Measurements from ENCODE around the gene TMEM169. TPM values are rescaled to one million over a fixed set of nuclear protein-coding genes. Genes with fewer than 3 reads are reported as not detected.
A peak's percentile ranks its signal among the peaks of the same experiment; 100 is the strongest.

The TMEM169 gene
- total and polyA plus RNA-seq, 2 of the 13 experiments (the other 11 are each of a cell fraction or from before 2014, with no cell fraction given) = 1.5 to 4.5 TPM

DNA sequence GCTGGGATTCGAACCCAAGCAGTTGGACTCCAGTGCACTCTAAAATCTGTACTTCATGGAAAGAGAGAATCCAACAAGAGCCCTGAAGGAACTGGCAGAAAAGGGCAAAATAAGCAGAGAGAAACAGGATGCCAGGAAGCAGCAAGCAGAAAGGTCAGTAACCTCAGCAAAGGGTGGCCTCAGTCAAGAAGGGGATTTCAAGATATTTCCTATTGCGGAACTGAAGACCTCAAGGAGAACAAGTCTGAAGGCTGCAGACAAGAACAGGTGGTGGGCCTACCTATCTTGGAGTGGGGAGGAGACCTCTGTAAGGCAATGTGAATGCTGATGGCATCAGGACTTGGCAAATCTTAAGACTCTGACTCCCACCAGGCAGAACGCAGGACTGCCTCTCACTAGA lies 48.3 kb upstream of the TMEM169 start (continued):
- TF ChIP-seq, protein P1, sequence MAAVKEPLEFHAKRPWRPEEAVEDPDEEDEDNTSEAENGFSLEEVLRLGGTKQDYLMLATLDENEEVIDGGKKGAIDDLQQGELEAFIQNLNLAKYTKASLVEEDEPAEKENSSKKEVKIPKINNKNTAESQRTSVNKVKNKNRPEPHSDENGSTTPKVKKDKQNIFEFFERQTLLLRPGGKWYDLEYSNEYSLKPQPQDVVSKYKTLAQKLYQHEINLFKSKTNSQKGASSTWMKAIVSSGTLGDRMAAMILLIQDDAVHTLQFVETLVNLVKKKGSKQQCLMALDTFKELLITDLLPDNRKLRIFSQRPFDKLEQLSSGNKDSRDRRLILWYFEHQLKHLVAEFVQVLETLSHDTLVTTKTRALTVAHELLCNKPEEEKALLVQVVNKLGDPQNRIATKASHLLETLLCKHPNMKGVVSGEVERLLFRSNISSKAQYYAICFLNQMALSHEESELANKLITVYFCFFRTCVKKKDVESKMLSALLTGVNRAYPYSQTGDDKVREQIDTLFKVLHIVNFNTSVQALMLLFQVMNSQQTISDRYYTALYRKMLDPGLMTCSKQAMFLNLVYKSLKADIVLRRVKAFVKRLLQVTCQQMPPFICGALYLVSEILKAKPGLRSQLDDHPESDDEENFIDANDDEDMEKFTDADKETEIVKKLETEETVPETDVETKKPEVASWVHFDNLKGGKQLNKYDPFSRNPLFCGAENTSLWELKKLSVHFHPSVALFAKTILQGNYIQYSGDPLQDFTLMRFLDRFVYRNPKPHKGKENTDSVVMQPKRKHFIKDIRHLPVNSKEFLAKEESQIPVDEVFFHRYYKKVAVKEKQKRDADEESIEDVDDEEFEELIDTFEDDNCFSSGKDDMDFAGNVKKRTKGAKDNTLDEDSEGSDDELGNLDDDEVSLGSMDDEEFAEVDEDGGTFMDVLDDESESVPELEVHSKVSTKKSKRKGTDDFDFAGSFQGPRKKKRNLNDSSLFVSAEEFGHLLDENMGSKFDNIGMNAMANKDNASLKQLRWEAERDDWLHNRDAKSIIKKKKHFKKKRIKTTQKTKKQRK (IDR thresholded peaks at IDR 0.05; ENCODE audit: low read length) = no peak
- TF ChIP-seq HOXA9 (CRISPR knock-in tag; IDR thresholded peaks at IDR 0.05; ENCODE audit: borderline replicate concordance) (no peak), KMT2B (CRISPR knock-in tag; IDR thresholded peaks at IDR 0.05) (no peak), ZNF615 (CRISPR knock-in tag; IDR thresholded peaks at IDR 0.05; ENCODE audit: borderline replicate concordance) (no peak), FIP1L1 (IDR thresholded peaks at IDR 0.05; ENCODE audit: borderline replicate concordance, insufficient read depth, low read depth, low read length) (no peak), ZNF879 (CRISPR knock-in tag; IDR thresholded peaks at IDR 0.05) (no peak), NFYC (CRISPR knock-in tag; IDR thresholded peaks at IDR 0.05) (no peak), RXRA (CRISPR knock-in tag; IDR thresholded peaks at IDR 0.05) (no peak)

DNA sequence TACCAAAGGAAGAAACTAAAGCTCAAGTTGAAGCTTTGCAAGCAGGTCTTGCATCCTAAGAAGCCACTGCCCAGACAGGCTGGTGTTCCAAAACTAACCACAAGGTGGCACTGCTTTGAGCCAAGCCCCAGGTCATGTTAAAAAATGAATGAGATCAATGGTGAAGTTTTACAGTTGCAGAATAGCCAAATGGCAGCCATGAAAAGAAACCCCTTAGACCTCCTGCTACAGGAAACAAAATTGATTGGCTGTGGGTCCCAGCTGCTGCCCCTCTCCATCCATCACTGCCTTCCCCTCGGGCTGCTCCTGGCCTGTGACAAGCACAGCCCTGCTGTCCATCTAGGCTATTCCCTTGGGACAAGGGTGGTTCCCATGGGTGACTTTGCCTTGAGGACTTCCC lies 47.7 kb upstream of the TMEM169 start:
- H3K9ac ChIP-seq (ENCODE audit: insufficient read depth, low read depth, low read length) = no peak overlapping the region
- H3K27me3 ChIP-seq (ENCODE audit: control insufficient read depth in 1 of 2, insufficient read depth in 2 of 2, low read length in 2 of 2) = no peaks in the 10 kb centered on the region
- POLR2A ChIA-PET = interaction anchor here (0.8 to 1.5 kb wide), 2 partner anchors 74 to 80 kb away, joined by 3 to 4 read pairs; no protein-coding TSS in a partner anchor
- no peak overlapping the region for H3K4me3 ChIP-seq (replicated peaks in 1 of 3; ENCODE audit: insufficient read depth in 1 of 3, low read depth in 2 of 3, low read length in 3 of 3)
- BruUV-seq (replicated peaks) = no TSS peak
- H3K9me3 ChIP-seq (ENCODE audit: low read length) = no peaks in the 10 kb centered on the region
- H3K4me1 ChIP-seq (ENCODE audit: insufficient read depth, low read length) = no peaks in the 10 kb centered on the region
- H3K4me2 ChIP-seq (ENCODE audit: low read depth, low read length) = no peak overlapping the region
- H4K20me1 ChIP-seq (ENCODE audit: insufficient read depth, low read length) = peaks cover 5% of the 10 kb centered on the region
- peak; percentile 82 for ATAC-seq
- 78% methylated on average over 1 of the region's 1 CpG for WGBS (ENCODE audit: low lambda C conversion rate)
- peaks cover 25 to 69% of the 10 kb centered on the region in 2 experiments for H3K36me3 ChIP-seq (replicated peaks in 1 of 2; ENCODE audit: control insufficient read depth in 1 of 2, insufficient read depth in 2 of 2, low read length in 2 of 2)
- no peaks in the 10 kb centered on the region for H3K79me2 ChIP-seq (ENCODE audit: insufficient read depth, low read length)
- H3K27ac ChIP-seq (ENCODE audit: extremely low read length, insufficient read depth, low read length) = no peak overlapping the region
- no peak overlapping the region for H2AFZ ChIP-seq (ENCODE audit: low read length)
- intact Hi-C loops (cut with micrococcal nuclease; ENCODE audit: unreplicated experiment) = loop anchor here (1.0 kb wide), 2 partner anchors 75 to 106 kb away; partner anchors contain the start of gene XRCC5
- FAIRE-seq = peak; percentile 96
- in situ Hi-C loops (cut with HindIII; ENCODE audit: extremely low pct_ligation_motif_present, low pct_unique_long_range_greater_than_20kb) = no loop called here
- peak; percentile 67 for DNase-seq (ENCODE audit: low spot score)
- CTCF ChIA-PET (ENCODE audit: low intra/inter-chr PET ratio, low total read pairs) = interaction anchor here (0.7 to 1.7 kb wide), 4 partner anchors 71 to 249 kb away, joined by 3 to 7 read pairs (median 4); no protein-coding TSS in a partner anchor
- TF ChIP-seq, protein P2, sequence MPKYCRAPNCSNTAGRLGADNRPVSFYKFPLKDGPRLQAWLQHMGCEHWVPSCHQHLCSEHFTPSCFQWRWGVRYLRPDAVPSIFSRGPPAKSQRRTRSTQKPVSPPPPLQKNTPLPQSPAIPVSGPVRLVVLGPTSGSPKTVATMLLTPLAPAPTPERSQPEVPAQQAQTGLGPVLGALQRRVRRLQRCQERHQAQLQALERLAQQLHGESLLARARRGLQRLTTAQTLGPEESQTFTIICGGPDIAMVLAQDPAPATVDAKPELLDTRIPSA (CRISPR knock-in tag; IDR thresholded peaks at IDR 0.05; ENCODE audit: borderline replicate concordance) = no peak
- TF ChIP-seq NR1H2 (CRISPR knock-in tag; IDR thresholded peaks at IDR 0.05; ENCODE audit: borderline replicate concordance, low read depth) (no peak), KAT8 (CRISPR knock-in tag; IDR thresholded peaks at IDR 0.05) (peak; percentile 26; the same call in 1 of the 2 replicates), CBX2 (IDR thresholded peaks at IDR 0.05; ENCODE audit: low read depth, low read length) (no peak), CBX2 (CRISPR knock-in tag; IDR thresholded peaks at IDR 0.05; ENCODE audit: low read depth) (no peak), RAD21 (CRISPR knock-in tag; IDR thresholded peaks at IDR 0.05) (peak; percentile 41; the same call in 1 of the 2 replicates), ZNF501 (CRISPR knock-in tag; IDR thresholded peaks at IDR 0.05) (peak; percentile 35; the same call in 1 of the 2 replicates)
- TF ChIP-seq, protein P3, sequence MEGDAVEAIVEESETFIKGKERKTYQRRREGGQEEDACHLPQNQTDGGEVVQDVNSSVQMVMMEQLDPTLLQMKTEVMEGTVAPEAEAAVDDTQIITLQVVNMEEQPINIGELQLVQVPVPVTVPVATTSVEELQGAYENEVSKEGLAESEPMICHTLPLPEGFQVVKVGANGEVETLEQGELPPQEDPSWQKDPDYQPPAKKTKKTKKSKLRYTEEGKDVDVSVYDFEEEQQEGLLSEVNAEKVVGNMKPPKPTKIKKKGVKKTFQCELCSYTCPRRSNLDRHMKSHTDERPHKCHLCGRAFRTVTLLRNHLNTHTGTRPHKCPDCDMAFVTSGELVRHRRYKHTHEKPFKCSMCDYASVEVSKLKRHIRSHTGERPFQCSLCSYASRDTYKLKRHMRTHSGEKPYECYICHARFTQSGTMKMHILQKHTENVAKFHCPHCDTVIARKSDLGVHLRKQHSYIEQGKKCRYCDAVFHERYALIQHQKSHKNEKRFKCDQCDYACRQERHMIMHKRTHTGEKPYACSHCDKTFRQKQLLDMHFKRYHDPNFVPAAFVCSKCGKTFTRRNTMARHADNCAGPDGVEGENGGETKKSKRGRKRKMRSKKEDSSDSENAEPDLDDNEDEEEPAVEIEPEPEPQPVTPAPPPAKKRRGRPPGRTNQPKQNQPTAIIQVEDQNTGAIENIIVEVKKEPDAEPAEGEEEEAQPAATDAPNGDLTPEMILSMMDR (CRISPR knock-in tag; IDR thresholded peaks at IDR 0.05) = peak; percentile 86
